ENCODE results near the gene ATP5F1D.
A peak's percentile ranks its signal among the peaks of the same experiment; 100 is the strongest.

DNA sequence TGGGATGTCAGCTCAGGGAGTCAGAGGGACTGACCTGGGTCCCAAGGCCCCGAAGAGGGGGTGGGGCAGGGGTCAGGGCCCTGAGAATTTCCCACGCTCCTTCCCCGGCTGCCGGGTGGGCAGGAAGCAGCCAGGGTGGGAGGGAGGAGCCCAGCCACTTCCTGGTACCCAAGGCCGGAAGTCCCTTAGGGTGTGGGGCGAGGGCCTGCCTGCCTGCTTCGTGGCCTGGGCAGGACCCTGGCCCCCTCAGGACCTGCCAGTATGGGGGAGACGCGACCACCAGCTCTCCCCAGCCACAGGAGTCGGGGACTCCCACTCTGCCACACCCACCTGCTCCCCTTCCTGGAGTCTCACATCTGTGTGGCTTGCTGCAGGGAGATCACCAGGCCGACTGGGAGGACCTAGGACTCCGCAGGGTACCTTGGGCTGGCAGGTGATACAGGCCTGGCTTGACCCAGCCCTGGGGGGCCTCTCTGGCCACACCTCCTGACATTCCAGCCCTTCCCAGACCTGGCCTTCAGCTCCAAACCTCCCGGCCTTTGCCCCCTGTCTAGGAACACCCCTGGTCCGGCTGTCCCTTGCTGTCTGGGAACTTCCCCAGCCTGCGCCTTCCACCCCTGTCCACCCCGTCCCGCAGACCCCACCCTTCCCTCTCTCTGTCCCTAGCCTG is 17.8 kb downstream of the ATP5F1D start:
- TF ChIP-seq POLR2A (IDR thresholded peaks at IDR 0.05; ENCODE audit: low read depth, low read length) (peak; percentile 98), EZH2 (IDR thresholded peaks at IDR 0.05; ENCODE audit: borderline replicate concordance, low read depth, low read length, severe bottlenecking) (no peak), JUN (IDR thresholded peaks at IDR 0.05; ENCODE audit: borderline replicate concordance, insufficient read depth, insufficient read length, low read depth) (no peak), POLR2AphosphoS5 (IDR thresholded peaks at IDR 0.05; ENCODE audit: insufficient read depth, low read depth, low read length) (peak; percentile 96), MYC (IDR thresholded peaks at IDR 0.05; ENCODE audit: low read depth, low read length) (no peak), FOS (IDR thresholded peaks at IDR 0.05; ENCODE audit: borderline replicate concordance, insufficient read depth, low read length) (no peak), GATA2 (IDR thresholded peaks at IDR 0.05; ENCODE audit: insufficient read depth, insufficient read length, low read depth, low read length) (no peak)
- TF ChIP-seq, protein P1, sequence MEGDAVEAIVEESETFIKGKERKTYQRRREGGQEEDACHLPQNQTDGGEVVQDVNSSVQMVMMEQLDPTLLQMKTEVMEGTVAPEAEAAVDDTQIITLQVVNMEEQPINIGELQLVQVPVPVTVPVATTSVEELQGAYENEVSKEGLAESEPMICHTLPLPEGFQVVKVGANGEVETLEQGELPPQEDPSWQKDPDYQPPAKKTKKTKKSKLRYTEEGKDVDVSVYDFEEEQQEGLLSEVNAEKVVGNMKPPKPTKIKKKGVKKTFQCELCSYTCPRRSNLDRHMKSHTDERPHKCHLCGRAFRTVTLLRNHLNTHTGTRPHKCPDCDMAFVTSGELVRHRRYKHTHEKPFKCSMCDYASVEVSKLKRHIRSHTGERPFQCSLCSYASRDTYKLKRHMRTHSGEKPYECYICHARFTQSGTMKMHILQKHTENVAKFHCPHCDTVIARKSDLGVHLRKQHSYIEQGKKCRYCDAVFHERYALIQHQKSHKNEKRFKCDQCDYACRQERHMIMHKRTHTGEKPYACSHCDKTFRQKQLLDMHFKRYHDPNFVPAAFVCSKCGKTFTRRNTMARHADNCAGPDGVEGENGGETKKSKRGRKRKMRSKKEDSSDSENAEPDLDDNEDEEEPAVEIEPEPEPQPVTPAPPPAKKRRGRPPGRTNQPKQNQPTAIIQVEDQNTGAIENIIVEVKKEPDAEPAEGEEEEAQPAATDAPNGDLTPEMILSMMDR (IDR thresholded peaks at IDR 0.05; ENCODE audit: extremely low read depth in 1 of 2, insufficient read depth in 1 of 2, low read depth in 1 of 2, low read length in 2 of 2): no peak
- TF ChIP-seq, protein P2, sequence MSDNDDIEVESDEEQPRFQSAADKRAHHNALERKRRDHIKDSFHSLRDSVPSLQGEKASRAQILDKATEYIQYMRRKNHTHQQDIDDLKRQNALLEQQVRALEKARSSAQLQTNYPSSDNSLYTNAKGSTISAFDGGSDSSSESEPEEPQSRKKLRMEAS (IDR thresholded peaks at IDR 0.05; ENCODE audit: insufficient read depth, insufficient read length): no peak

Measured in endothelial cell of umbilical vein (primary cell).